ENCODE data around the gene SLC25A40. TPM values are rescaled to one million over a fixed set of nuclear protein-coding genes. Genes with fewer than 3 reads are reported as not detected.

The SLC25A40 gene
- total and polyA plus RNA-seq, 4 experiments from 2014 or later = 14.6 to 29.8 (median 21.8) TPM

DNA sequence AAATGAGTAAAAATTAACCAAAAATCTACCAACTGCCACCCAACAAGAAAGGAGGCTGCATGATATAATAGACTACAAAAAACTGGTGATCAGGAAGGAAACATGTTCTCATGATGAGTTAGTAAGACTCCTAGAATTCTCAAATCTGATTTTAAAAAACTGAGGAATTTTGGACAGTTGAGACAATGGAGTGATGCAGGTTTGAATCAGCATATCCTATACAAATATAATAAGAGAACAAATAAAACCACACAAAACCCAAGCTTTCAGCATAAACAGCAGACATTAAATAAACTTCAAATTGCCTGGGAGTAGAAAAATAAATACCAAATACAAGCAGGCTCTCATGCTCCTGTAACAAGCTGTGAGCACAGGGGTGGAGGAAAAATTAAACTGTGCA, 57.8 kb downstream of the SLC25A40 start:
- Histone ChIP-seq H3K27me3 (ENCODE audit: insufficient read depth, low read length) (no peaks in the 10 kb centered on the region), H3K4me1 (ENCODE audit: insufficient read depth, low read length) (no peaks in the 10 kb centered on the region), H3K9me3 (ENCODE audit: control insufficient read depth in 1 of 2, low read length in 2 of 2) (no peaks in the 10 kb centered on the region), H3K4me3 (ENCODE audit: low read length in 2 of 2) (no peak overlapping the region), H3K36me3 (ENCODE audit: insufficient read depth, low read length) (no peaks in the 10 kb centered on the region), H3K27ac (ENCODE audit: low read depth, low read length) (no peak overlapping the region)
- Mint-ChIP-seq H3K36me3 (no peaks in the 10 kb centered on the region), H3K4me1 (peaks cover 0 to 2% (median 0%) of the 10 kb centered on the region in 4 donors), H3K27ac (no peak overlapping the region), H3K4me3 (no peak overlapping the region), H3K27me3 (peaks cover 0 to 6% of the 10 kb centered on the region in 2 donors), H3K9me3 (peaks cover 0 to 11% (median 5%) of the 10 kb centered on the region in 8 donors)
- no peak for DNase-seq
- ChIA-PET POLR2A (ENCODE audit: partially characterized antibody) (no interaction called here), CTCF (ENCODE audit: partially characterized antibody) (no interaction called here)
- intact Hi-C loops (cut with micrococcal nuclease) = no loop called here

GRCh38 chr7:87816389-87816788, 59.8 kb downstream of the SLC25A40 start:
- ChIA-PET CTCF (ENCODE audit: partially characterized antibody) (no interaction called here), POLR2A (ENCODE audit: partially characterized antibody) (no interaction called here)

DNA sequence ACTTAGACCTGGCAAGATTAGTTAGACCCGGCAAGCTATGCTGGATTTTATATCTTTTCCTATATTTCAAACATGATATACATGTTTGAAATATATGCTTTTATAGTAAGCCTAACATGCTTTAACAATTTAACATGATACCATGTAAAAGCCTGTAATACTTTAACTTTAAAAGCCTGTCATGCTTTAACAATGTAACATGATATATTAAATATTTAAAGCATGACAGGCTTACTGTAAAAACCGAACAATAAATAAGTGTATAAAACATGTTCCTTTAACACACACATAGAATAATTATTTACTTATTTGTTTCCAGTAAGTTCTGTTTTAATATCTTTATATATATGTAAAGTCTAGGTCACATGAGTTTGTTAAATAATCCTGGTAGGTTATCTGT, 65.4 kb downstream of the SLC25A40 start:
- no peaks in the 10 kb centered on the region for H3K9me3 Mint-ChIP-seq
- no peak overlapping the region for H3K27ac ChIP-seq (ENCODE audit: low read depth, low read length)
- no peak overlapping the region for H3K4me3 ChIP-seq (ENCODE audit: low read length in 2 of 2)
- intact Hi-C loops (cut with micrococcal nuclease) = no loop called here
- no peaks in the 10 kb centered on the region for H3K36me3 Mint-ChIP-seq
- no peaks in the 10 kb centered on the region for H3K27me3 ChIP-seq (ENCODE audit: insufficient read depth, low read length)
- no peak overlapping the region for H3K27ac Mint-ChIP-seq
- no peaks in the 10 kb centered on the region for H3K27me3 Mint-ChIP-seq
- no peak for DNase-seq
- no peaks in the 10 kb centered on the region for H3K4me1 Mint-ChIP-seq
- POLR2A ChIA-PET (ENCODE audit: partially characterized antibody) = no interaction called here
- no peaks in the 10 kb centered on the region for H3K36me3 ChIP-seq (ENCODE audit: insufficient read depth, low read length)
- H3K4me3 Mint-ChIP-seq = no peak overlapping the region
- no peaks in the 10 kb centered on the region for H3K9me3 ChIP-seq (ENCODE audit: control insufficient read depth in 1 of 2, low read length in 2 of 2)
- CTCF ChIA-PET (ENCODE audit: partially characterized antibody) = no interaction called here
- H3K4me1 ChIP-seq (ENCODE audit: insufficient read depth, low read length) = no peaks in the 10 kb centered on the region

More at GRCh38 chr7:87816389-87816788, 59.8 kb downstream of the SLC25A40 start:
- H3K27ac Mint-ChIP-seq = no peak overlapping the region
- H3K36me3 ChIP-seq (ENCODE audit: insufficient read depth, low read length) = no peaks in the 10 kb centered on the region
- H3K4me1 ChIP-seq (ENCODE audit: insufficient read depth, low read length) = no peaks in the 10 kb centered on the region
- no peaks in the 10 kb centered on the region for H3K9me3 ChIP-seq (ENCODE audit: control insufficient read depth in 1 of 2, low read length in 2 of 2)
- H3K27ac ChIP-seq (ENCODE audit: low read depth, low read length) = no peak overlapping the region
- no peaks in the 10 kb centered on the region for H3K27me3 ChIP-seq (ENCODE audit: insufficient read depth, low read length)
- no peak for DNase-seq
- no peak overlapping the region for H3K4me3 ChIP-seq (ENCODE audit: low read length in 2 of 2)
- H3K9me3 Mint-ChIP-seq = peaks cover 0 to 4% (median 0%) of the 10 kb centered on the region in 8 donors
- H3K27me3 Mint-ChIP-seq = peaks cover 0 to 6% of the 10 kb centered on the region in 2 donors
- no peak overlapping the region for H3K4me3 Mint-ChIP-seq
- intact Hi-C loops (cut with micrococcal nuclease) = no loop called here
- H3K36me3 Mint-ChIP-seq = no peaks in the 10 kb centered on the region
- H3K4me1 Mint-ChIP-seq = peaks cover 0 to 2% (median 0%) of the 10 kb centered on the region in 4 donors

GRCh38 chr7:87810130-87810529, 66.0 kb downstream of the SLC25A40 start:
- no peaks in the 10 kb centered on the region for H3K36me3 ChIP-seq (ENCODE audit: insufficient read depth, low read length)
- H3K4me1 Mint-ChIP-seq = no peaks in the 10 kb centered on the region
- H3K4me1 ChIP-seq (ENCODE audit: insufficient read depth, low read length) = no peaks in the 10 kb centered on the region
- H3K27me3 Mint-ChIP-seq = no peaks in the 10 kb centered on the region
- H3K36me3 Mint-ChIP-seq = no peaks in the 10 kb centered on the region
- CTCF ChIA-PET (ENCODE audit: partially characterized antibody) = no interaction called here
- H3K4me3 ChIP-seq (ENCODE audit: low read length in 2 of 2) = no peak overlapping the region
- POLR2A ChIA-PET (ENCODE audit: partially characterized antibody) = no interaction called here
- H3K27ac ChIP-seq (ENCODE audit: low read depth, low read length) = no peak overlapping the region
- H3K27me3 ChIP-seq (ENCODE audit: insufficient read depth, low read length) = no peaks in the 10 kb centered on the region
- H3K27ac Mint-ChIP-seq = no peak overlapping the region
- no peaks in the 10 kb centered on the region for H3K9me3 ChIP-seq (ENCODE audit: control insufficient read depth in 1 of 2, low read length in 2 of 2)
- intact Hi-C loops (cut with micrococcal nuclease) = no loop called here
- no peak for DNase-seq
- H3K4me3 Mint-ChIP-seq = no peak overlapping the region
- H3K9me3 Mint-ChIP-seq = no peaks in the 10 kb centered on the region

GRCh38 chr7:87806150-87806549, 70.0 kb downstream of the SLC25A40 start:
- Histone ChIP-seq H3K27ac (ENCODE audit: low read depth, low read length) (no peak overlapping the region), H3K36me3 (ENCODE audit: insufficient read depth, low read length) (no peaks in the 10 kb centered on the region), H3K27me3 (ENCODE audit: insufficient read depth, low read length) (no peaks in the 10 kb centered on the region), H3K4me3 (ENCODE audit: low read length in 2 of 2) (no peak overlapping the region), H3K9me3 (ENCODE audit: control insufficient read depth in 1 of 2, low read length in 2 of 2) (no peaks in the 10 kb centered on the region), H3K4me1 (ENCODE audit: insufficient read depth, low read length) (no peaks in the 10 kb centered on the region)
- ChIA-PET POLR2A (ENCODE audit: partially characterized antibody) (no interaction called here), CTCF (ENCODE audit: partially characterized antibody) (no interaction called here)
- Mint-ChIP-seq H3K27ac (no peak overlapping the region), H3K4me1 (no peaks in the 10 kb centered on the region), H3K9me3 (no peaks in the 10 kb centered on the region), H3K4me3 (no peak overlapping the region), H3K27me3 (no peaks in the 10 kb centered on the region), H3K36me3 (no peaks in the 10 kb centered on the region)
- intact Hi-C loops (cut with micrococcal nuclease) = no loop called here
- DNase-seq = no peak

- peaks cover 5 to 8% of the 10 kb centered on the region in 2 donors for H3K27me3 Mint-ChIP-seq
- H3K4me1 ChIP-seq (ENCODE audit: insufficient read depth, low read length) = no peaks in the 10 kb centered on the region
- H3K9me3 ChIP-seq (ENCODE audit: control insufficient read depth in 1 of 2, low read length in 2 of 2) = no peaks in the 10 kb centered on the region
- intact Hi-C loops (cut with micrococcal nuclease) = loop anchor here (1.0 kb wide), 3 partner anchors 89 to 371 kb away; no protein-coding TSS in a partner anchor
- H3K4me3 Mint-ChIP-seq = no peak overlapping the region
- no peaks in the 10 kb centered on the region for H3K36me3 Mint-ChIP-seq
- POLR2A ChIA-PET (ENCODE audit: partially characterized antibody) = interaction anchor here (1.2 kb wide), 1 partner anchor 79 kb away, joined by 3 read pairs; the partner anchor contains the start of genes DBF4 and SLC25A40
- H3K9me3 Mint-ChIP-seq = no peaks in the 10 kb centered on the region
- no peak overlapping the region for H3K4me3 ChIP-seq (ENCODE audit: low read length in 2 of 2)
- no peaks in the 10 kb centered on the region for H3K36me3 ChIP-seq (ENCODE audit: insufficient read depth, low read length)
- no peaks in the 10 kb centered on the region for H3K4me1 Mint-ChIP-seq
- peak in 4 of 5 donors; percentile 34 to 43 (median 37) for DNase-seq
- no peaks in the 10 kb centered on the region for H3K27me3 ChIP-seq (ENCODE audit: insufficient read depth, low read length)
- no peak overlapping the region for H3K27ac ChIP-seq (ENCODE audit: low read depth, low read length)
- CTCF ChIA-PET (ENCODE audit: partially characterized antibody) = interaction anchor here (1.0 to 3.9 kb wide), 9 partner anchors 72 to 318 kb away, joined by 3 to 36 read pairs (median 4); no protein-coding TSS in a partner anchor
- H3K27ac Mint-ChIP-seq = no peak overlapping the region
Measured at GRCh38 chr7:87797798-87798403, 78.3 kb downstream of the SLC25A40 start.

GRCh38 chr7:87797395-87797794, 78.8 kb downstream of the SLC25A40 start:
- no peaks in the 10 kb centered on the region for H3K36me3 Mint-ChIP-seq
- H3K4me3 ChIP-seq (ENCODE audit: low read length in 2 of 2) = no peak overlapping the region

More at GRCh38 chr7:87797395-87797794, 78.8 kb downstream of the SLC25A40 start:
- Mint-ChIP-seq H3K9me3 (no peaks in the 10 kb centered on the region), H3K27me3 (peaks cover 5 to 10% of the 10 kb centered on the region in 2 donors), H3K4me1 (no peaks in the 10 kb centered on the region), H3K4me3 (no peak overlapping the region), H3K27ac (no peak overlapping the region)
- no peak for DNase-seq
- H3K4me1 ChIP-seq (ENCODE audit: insufficient read depth, low read length) = no peaks in the 10 kb centered on the region
- intact Hi-C loops (cut with micrococcal nuclease) = loop anchor here (1.0 kb wide), 1 partner anchor 90 kb away; no protein-coding TSS in a partner anchor
- H3K36me3 ChIP-seq (ENCODE audit: insufficient read depth, low read length) = no peaks in the 10 kb centered on the region
- H3K27me3 ChIP-seq (ENCODE audit: insufficient read depth, low read length) = no peaks in the 10 kb centered on the region
- ChIA-PET POLR2A (ENCODE audit: partially characterized antibody) (interaction anchor here (1.2 kb wide), 1 partner anchor 79 kb away, joined by 3 read pairs; the partner anchor contains the start of genes DBF4 and SLC25A40), CTCF (ENCODE audit: partially characterized antibody) (interaction anchor here (0.9 to 3.9 kb wide), 9 partner anchors 73 to 319 kb away, joined by 3 to 36 read pairs (median 4); no protein-coding TSS in a partner anchor)
- no peak overlapping the region for H3K27ac ChIP-seq (ENCODE audit: low read depth, low read length)
- no peaks in the 10 kb centered on the region for H3K9me3 ChIP-seq (ENCODE audit: control insufficient read depth in 1 of 2, low read length in 2 of 2)

All from CD4-positive, alpha-beta memory T cell (primary cell).